Measurements from ENCODE around the gene FGF16. TPM values are rescaled to one million over a fixed set of nuclear protein-coding genes. Genes with fewer than 3 reads are reported as not detected.
A peak's percentile ranks its signal among the peaks of the same experiment; 100 is the strongest.

Gene FGF16
- polyA plus RNA-seq, 1 of the 3 experiments (the other 2 are of a cell fraction) = not detected

GRCh38 chrX:77427611-77428010 lies 19.6 kb upstream of the FGF16 start:
- H3K9ac ChIP-seq = no peak overlapping the region; the same call in 1 of the 2 replicates
- ChIA-PET CTCF (interaction anchor here (1.0 kb wide), 1 partner anchor 13 kb away, joined by 4 read pairs; no protein-coding TSS in a partner anchor), POLR2A (no interaction called here)
- H3F3A ChIP-seq (replicated peaks; ENCODE audit: insufficient read depth) = peaks cover 9% of the 10 kb centered on the region
- H3K4me3 ChIP-seq (ENCODE audit: low read depth in 2 of 2, low read length in 1 of 2) = no peak overlapping the region
- H3K79me2 ChIP-seq (ENCODE audit: insufficient read depth) = no peaks in the 10 kb centered on the region
- no peaks in the 10 kb centered on the region for H4K20me1 ChIP-seq (ENCODE audit: insufficient read depth)
- H3K36me3 ChIP-seq (replicated peaks in 1 of 2; ENCODE audit: control insufficient read depth in 1 of 2, insufficient read depth in 2 of 2, low read length in 1 of 2) = no peaks in the 10 kb centered on the region
- peak overlapping the region in 1 of 2 experiments; percentile 83; a peak in 2 of 4 replicates for H3K27ac ChIP-seq (ENCODE audit: low read depth in 2 of 2, low read length in 1 of 2)
- H3K9me3 ChIP-seq = no peaks in the 10 kb centered on the region
- H3K9me2 ChIP-seq = no peaks in the 10 kb centered on the region
- no peak for DNase-seq
- no peak overlapping the region for H3K4me2 ChIP-seq
- TF ChIP-seq TAF1 (IDR thresholded peaks at IDR 0.05; ENCODE audit: borderline replicate concordance, low read depth, low read length) (no peak), RXRA (IDR thresholded peaks at IDR 0.05; ENCODE audit: borderline replicate concordance, low read depth) (no peak), EP300 (IDR thresholded peaks at IDR 0.05; ENCODE audit: borderline replicate concordance in 1 of 2, low read depth in 1 of 2, low read length in 1 of 2) (no peak), RAD21 (IDR thresholded peaks at IDR 0.05; ENCODE audit: low read length) (no peak)
- TF ChIP-seq, protein P1, sequence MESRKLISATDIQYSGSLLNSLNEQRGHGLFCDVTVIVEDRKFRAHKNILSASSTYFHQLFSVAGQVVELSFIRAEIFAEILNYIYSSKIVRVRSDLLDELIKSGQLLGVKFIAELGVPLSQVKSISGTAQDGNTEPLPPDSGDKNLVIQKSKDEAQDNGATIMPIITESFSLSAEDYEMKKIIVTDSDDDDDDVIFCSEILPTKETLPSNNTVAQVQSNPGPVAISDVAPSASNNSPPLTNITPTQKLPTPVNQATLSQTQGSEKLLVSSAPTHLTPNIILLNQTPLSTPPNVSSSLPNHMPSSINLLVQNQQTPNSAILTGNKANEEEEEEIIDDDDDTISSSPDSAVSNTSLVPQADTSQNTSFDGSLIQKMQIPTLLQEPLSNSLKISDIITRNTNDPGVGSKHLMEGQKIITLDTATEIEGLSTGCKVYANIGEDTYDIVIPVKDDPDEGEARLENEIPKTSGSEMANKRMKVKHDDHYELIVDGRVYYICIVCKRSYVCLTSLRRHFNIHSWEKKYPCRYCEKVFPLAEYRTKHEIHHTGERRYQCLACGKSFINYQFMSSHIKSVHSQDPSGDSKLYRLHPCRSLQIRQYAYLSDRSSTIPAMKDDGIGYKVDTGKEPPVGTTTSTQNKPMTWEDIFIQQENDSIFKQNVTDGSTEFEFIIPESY (IDR thresholded peaks at IDR 0.05; ENCODE audit: borderline replicate concordance, low read depth) = no peak
- 0 out of 4 replicates have a peak, but pooled peaks cover 0 to 5% of the 10 kb centered on the region in 2 experiments for H3K4me1 ChIP-seq (ENCODE audit: control insufficient read depth in 1 of 2, insufficient read depth in 2 of 2, low read depth in 1 of 2, low read length in 1 of 2)
- H3K27me3 ChIP-seq (ENCODE audit: insufficient read depth) = no peaks in the 10 kb centered on the region
- H2AFZ ChIP-seq (ENCODE audit: low read depth) = no peak overlapping the region
- 29% methylated on average over 1 of the region's 1 CpG for WGBS (ENCODE audit: low lambda C conversion rate)

DNA sequence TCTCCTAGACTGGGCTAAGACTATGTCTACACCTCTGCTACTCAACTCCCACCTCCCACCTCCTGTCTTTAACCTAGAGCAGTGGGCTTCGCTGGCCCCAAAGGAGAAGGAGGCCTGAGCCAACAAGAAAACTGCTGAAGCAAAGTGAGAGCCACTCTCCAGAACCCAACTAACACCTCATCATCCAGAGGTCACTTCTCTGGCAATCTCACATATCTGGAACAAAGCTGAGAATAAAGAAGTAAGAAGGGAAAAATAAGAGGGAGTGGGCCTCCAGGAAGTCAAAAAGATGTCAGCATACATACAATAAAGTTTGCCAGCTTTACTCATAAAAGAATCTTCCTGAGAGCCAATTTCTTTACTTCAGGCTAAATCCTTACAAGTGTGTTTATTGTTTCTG lies 18.6 kb upstream of the FGF16 start:
- no peaks in the 10 kb centered on the region for H3K9me2 ChIP-seq
- H3K9me3 ChIP-seq = no peaks in the 10 kb centered on the region
- H3K4me1 ChIP-seq (ENCODE audit: control insufficient read depth in 1 of 2, insufficient read depth in 2 of 2, low read depth in 1 of 2, low read length in 1 of 2) = 0 out of 4 replicates have a peak, but pooled peaks cover 0 to 5% of the 10 kb centered on the region in 2 experiments
- no peaks in the 10 kb centered on the region for H3K36me3 ChIP-seq (replicated peaks in 1 of 2; ENCODE audit: control insufficient read depth in 1 of 2, insufficient read depth in 2 of 2, low read length in 1 of 2)
- H3F3A ChIP-seq (replicated peaks; ENCODE audit: insufficient read depth) = peaks cover 9% of the 10 kb centered on the region
- no peaks in the 10 kb centered on the region for H3K27me3 ChIP-seq (ENCODE audit: insufficient read depth)
- ChIA-PET CTCF (no interaction called here), POLR2A (no interaction called here)
- 24% methylated on average over 1 of the region's 1 CpG for WGBS (ENCODE audit: low lambda C conversion rate)
- DNase-seq = no peak
- H3K79me2 ChIP-seq (ENCODE audit: insufficient read depth) = no peaks in the 10 kb centered on the region
- no peak overlapping the region for H3K4me2 ChIP-seq
- H3K4me3 ChIP-seq (ENCODE audit: low read depth in 2 of 2, low read length in 1 of 2) = no peak overlapping the region
- H3K9ac ChIP-seq = no peak overlapping the region
- peak overlapping the region in 1 of 2 experiments; percentile 83; a peak in 1 of 4 replicates for H3K27ac ChIP-seq (ENCODE audit: low read depth in 2 of 2, low read length in 1 of 2)
- H4K20me1 ChIP-seq (ENCODE audit: insufficient read depth) = no peaks in the 10 kb centered on the region
- H2AFZ ChIP-seq (ENCODE audit: low read depth) = no peak overlapping the region
- no peak for TF ChIP-seq NRF1 (IDR thresholded peaks at IDR 0.05; ENCODE audit: low read depth, low read length)
- TF ChIP-seq MXI1 (IDR thresholded peaks at IDR 0.05; ENCODE audit: low read depth, low read length) = no peak
- TF ChIP-seq, protein P2, sequence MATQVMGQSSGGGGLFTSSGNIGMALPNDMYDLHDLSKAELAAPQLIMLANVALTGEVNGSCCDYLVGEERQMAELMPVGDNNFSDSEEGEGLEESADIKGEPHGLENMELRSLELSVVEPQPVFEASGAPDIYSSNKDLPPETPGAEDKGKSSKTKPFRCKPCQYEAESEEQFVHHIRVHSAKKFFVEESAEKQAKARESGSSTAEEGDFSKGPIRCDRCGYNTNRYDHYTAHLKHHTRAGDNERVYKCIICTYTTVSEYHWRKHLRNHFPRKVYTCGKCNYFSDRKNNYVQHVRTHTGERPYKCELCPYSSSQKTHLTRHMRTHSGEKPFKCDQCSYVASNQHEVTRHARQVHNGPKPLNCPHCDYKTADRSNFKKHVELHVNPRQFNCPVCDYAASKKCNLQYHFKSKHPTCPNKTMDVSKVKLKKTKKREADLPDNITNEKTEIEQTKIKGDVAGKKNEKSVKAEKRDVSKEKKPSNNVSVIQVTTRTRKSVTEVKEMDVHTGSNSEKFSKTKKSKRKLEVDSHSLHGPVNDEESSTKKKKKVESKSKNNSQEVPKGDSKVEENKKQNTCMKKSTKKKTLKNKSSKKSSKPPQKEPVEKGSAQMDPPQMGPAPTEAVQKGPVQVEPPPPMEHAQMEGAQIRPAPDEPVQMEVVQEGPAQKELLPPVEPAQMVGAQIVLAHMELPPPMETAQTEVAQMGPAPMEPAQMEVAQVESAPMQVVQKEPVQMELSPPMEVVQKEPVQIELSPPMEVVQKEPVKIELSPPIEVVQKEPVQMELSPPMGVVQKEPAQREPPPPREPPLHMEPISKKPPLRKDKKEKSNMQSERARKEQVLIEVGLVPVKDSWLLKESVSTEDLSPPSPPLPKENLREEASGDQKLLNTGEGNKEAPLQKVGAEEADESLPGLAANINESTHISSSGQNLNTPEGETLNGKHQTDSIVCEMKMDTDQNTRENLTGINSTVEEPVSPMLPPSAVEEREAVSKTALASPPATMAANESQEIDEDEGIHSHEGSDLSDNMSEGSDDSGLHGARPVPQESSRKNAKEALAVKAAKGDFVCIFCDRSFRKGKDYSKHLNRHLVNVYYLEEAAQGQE (IDR thresholded peaks at IDR 0.05; ENCODE audit: low read depth, low read length) = no peak
- TF ChIP-seq POLR2AphosphoS5 (IDR thresholded peaks at IDR 0.05; ENCODE audit: low read depth, low read length) = no peak
- TF ChIP-seq SIN3A (IDR thresholded peaks at IDR 0.05; ENCODE audit: borderline replicate concordance, low read depth, low read length) = no peak
- no peak for TF ChIP-seq YY1 (IDR thresholded peaks at IDR 0.05; ENCODE audit: low read depth)
- TF ChIP-seq RFX5 (IDR thresholded peaks at IDR 0.05; ENCODE audit: low read length) = no peak
- no peak for TF ChIP-seq ELF1 (IDR thresholded peaks at IDR 0.05)
- TF ChIP-seq, protein P3, sequence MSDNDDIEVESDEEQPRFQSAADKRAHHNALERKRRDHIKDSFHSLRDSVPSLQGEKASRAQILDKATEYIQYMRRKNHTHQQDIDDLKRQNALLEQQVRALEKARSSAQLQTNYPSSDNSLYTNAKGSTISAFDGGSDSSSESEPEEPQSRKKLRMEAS (IDR thresholded peaks at IDR 0.05; ENCODE audit: low read depth) = no peak
- TF ChIP-seq EP300 (IDR thresholded peaks at IDR 0.05; ENCODE audit: borderline replicate concordance in 1 of 2, low read depth in 1 of 2, low read length in 1 of 2) = no peak
- TF ChIP-seq RXRA (IDR thresholded peaks at IDR 0.05; ENCODE audit: borderline replicate concordance, low read depth) = no peak
- TF ChIP-seq TAF1 (IDR thresholded peaks at IDR 0.05; ENCODE audit: borderline replicate concordance, low read depth, low read length) = no peak
- no peak for TF ChIP-seq TCF12 (IDR thresholded peaks at IDR 0.05)
- TF ChIP-seq RAD21 (IDR thresholded peaks at IDR 0.05; ENCODE audit: low read length) = no peak
- TF ChIP-seq, protein P1 (IDR thresholded peaks at IDR 0.05; ENCODE audit: borderline replicate concordance, low read depth) = no peak
- no peak for TF ChIP-seq TEAD4 (IDR thresholded peaks at IDR 0.05; ENCODE audit: borderline replicate concordance, insufficient read depth)
- TF ChIP-seq FOXM1 (IDR thresholded peaks at IDR 0.05; ENCODE audit: low read depth) = no peak
- no peak for TF ChIP-seq CHD2 (IDR thresholded peaks at IDR 0.05; ENCODE audit: low read length, partially characterized antibody)
